AG04449 (cell line): ENCODE data around the gene NRCAM.

ENCODE experiments used
- CTCF ChIA-PET: fragments of 350-600 bp; formaldehyde crosslinking; extraction: SDS; loops from one replicate; lab custom pipeline; 2021; ENCODE audit warnings: antibody characterized with exemption; lab: Yijun Ruan, JAX
- POLR2A ChIA-PET: fragments of 400-600, 350-600 bp; formaldehyde crosslinking; extraction: SDS; loops from one replicate; lab custom pipeline; 2020; ENCODE audit warnings: antibody characterized with exemption, inconsistent platforms; lab: Yijun Ruan, JAX
- DNase-seq: peaks from one replicate; pipeline ENCODE4 v3.0.0-alpha.2; 2010; ENCODE audit warnings: low read depth, low spot score
- H3K4me3 ChIP-seq: 2 replicates; pipeline ENCODE4 v1.5.1; 2011; ENCODE audit warnings: low read depth, mild to moderate bottlenecking, control low read depth, low read length
- TF ChIP-seq, protein P1 (sequence below): IDR thresholded peaks from one replicate; pipeline ENCODE4 v1.5.1; 2011; ENCODE audit warnings: mild to moderate bottlenecking, moderate library complexity, low read length, control low read depth, inconsistent platforms; ENCODE audit not compliant: insufficient read depth; ENCODE audit errors: missing control alignments

NRCAM gene

DNA sequence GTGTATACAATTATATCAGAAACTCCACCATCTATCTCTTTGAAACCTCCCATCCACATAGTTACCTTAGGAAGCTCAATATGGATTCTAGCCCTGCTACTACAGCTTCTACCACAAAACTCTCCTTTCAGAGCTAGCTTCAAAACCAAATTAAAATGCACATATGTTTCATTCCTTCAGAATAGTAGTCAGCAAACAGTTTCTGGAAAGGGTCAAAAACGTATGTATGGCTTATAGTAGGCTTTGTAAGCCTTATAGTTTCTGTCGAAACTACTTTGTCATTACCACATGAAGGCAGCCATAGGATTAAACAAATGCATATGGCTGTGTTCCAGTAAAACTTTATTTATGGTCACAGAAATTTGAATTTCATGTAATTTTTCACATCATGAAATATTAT, 170.5 kb downstream of the NRCAM start:
- ChIA-PET POLR2A (no interaction called here), CTCF (interaction anchor here (0.6 kb wide), 1 partner anchor 104 kb away, joined by 4 read pairs; no protein-coding TSS in a partner anchor)
- DNase-seq: no peak
- H3K4me3 ChIP-seq: no peak overlapping the region
- TF ChIP-seq, protein P1, sequence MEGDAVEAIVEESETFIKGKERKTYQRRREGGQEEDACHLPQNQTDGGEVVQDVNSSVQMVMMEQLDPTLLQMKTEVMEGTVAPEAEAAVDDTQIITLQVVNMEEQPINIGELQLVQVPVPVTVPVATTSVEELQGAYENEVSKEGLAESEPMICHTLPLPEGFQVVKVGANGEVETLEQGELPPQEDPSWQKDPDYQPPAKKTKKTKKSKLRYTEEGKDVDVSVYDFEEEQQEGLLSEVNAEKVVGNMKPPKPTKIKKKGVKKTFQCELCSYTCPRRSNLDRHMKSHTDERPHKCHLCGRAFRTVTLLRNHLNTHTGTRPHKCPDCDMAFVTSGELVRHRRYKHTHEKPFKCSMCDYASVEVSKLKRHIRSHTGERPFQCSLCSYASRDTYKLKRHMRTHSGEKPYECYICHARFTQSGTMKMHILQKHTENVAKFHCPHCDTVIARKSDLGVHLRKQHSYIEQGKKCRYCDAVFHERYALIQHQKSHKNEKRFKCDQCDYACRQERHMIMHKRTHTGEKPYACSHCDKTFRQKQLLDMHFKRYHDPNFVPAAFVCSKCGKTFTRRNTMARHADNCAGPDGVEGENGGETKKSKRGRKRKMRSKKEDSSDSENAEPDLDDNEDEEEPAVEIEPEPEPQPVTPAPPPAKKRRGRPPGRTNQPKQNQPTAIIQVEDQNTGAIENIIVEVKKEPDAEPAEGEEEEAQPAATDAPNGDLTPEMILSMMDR: no peak

DNA sequence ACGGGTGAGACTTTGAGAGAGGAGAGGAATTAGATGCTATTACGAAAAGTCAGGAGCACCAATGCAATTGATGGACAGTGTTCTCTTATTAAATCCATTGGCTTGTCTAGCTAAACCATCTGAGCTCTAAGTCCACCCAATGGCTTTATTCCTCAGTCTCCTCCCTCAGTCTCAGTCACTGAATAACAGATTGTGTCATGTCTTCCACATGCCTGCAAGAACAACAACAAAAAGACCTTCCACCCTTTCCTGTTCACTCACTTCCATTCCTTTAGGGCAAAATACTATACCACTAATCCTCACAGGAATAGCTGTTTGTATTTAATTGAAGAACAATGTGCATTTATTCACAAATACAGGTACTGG, 171.2 kb downstream of the NRCAM start:
- TF ChIP-seq, protein P1: no peak
- ChIA-PET POLR2A (no interaction called here), CTCF (no interaction called here)

DNA sequence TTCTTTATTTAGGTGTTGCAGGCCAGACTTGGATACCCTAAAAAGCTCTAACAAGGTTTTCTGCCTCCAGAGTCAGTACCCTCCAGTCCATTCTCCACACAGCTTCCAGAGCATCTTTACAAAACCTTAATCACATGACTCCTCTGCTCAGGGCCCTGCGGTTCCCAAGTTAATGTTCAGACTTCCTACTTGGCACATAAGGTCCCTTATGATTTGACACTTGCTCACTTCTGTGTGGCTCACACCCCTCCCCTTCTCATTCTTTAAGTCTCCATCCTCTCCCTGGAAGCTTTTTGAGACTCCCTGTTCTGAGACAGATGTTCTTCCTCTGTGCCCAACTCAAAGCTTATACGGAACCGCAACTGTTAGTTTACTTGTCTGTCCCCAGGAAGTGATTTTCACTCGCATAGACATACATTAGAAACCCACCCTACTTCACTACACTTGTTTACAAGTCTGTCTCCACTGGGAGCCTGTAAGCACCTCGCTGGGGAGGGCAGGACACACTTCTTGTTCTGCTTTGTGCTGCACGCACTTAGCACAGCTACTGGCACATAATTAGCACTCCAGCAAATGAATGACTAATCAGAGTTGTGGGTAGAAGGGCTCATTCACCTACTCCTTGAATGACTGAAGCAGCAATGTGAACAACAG, 171.8 kb downstream of the NRCAM start:
- POLR2A ChIA-PET: no interaction called here
- TF ChIP-seq, protein P1: no peak
- CTCF ChIA-PET: no interaction called here

More for the DNA sequence above, 171.2 kb downstream of the NRCAM start:
- no peak overlapping the region for H3K4me3 ChIP-seq
- no peak for DNase-seq

DNA sequence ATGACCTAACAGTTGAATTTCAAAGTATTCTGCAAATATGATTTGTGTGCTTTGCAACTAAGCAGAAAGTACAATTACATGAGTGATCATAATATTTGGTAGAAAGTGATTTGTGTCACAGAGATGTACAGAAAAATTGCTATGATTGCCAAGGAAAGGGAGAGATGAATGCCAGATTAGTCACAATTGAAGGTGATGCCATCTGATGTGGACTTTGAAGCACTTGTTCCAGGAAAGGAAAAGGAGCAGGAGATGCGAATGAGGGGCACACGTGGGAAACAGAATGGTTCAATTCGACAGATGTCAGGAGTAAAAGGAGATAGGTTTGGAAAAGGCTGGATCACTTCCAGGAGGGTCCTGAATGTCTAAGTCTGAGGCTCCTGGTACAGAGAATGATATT, 173.0 kb downstream of the NRCAM start:
- no peak overlapping the region for H3K4me3 ChIP-seq
- TF ChIP-seq, protein P1: no peak
- CTCF ChIA-PET: no interaction called here
- DNase-seq: no peak
- POLR2A ChIA-PET: no interaction called here

More for the DNA sequence above, 171.8 kb downstream of the NRCAM start:
- H3K4me3 ChIP-seq: no peak overlapping the region
- DNase-seq: no peak

DNA sequence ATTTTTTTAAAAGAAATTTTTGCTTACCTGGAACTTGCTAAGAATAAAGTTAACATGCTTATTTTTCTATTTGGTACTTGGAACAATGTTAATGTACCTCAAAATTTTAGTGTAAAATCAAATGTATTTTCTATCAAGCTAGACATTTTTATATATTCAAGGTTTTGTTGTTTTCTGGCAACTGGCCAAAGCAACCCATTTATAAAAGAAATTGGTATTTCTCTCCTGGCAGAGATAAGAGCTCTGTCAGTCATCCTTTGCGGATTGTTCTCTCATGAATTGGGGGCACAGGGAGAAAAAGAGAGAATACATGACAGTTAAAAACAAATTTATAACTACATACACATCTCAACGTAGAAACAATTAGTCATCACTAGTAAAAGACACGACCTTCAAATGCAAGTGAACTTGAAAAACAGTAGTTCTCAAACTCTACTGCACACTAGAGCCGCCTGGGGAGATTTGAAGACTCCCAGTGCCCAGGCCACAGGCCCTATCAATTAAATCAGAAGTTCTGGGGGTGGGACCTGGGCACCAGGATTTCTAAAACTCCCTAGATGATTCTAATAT, 173.7 kb downstream of the NRCAM start:
- ChIA-PET CTCF (no interaction called here), POLR2A (no interaction called here)
- no peak for DNase-seq
- TF ChIP-seq, protein P1: no peak
- no peak overlapping the region for H3K4me3 ChIP-seq

DNA sequence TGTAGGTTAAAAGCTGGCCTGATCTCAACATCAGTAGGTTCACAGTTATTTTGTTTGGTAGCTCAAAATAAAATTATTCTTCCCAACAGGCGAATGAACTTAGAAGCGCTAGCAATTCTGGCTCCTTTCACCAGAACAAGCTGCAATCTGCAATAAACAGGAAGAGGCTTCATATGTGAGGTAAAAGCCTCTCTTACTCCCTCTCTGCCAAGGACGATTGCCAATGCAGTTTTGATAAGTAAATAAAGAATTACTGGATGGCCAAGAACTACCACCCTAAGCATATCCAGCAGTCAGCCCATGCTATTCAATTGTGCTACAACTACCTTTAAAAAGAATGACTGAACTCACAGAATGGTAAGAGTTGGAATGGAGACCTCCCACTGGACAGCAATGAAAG, 176.1 kb downstream of the NRCAM start:
- ChIA-PET CTCF (no interaction called here), POLR2A (no interaction called here)
- DNase-seq: no peak
- no peak overlapping the region for H3K4me3 ChIP-seq
- TF ChIP-seq, protein P1: no peak
